Trophoblast cell (in vitro differentiated cells and primary cell): Measurements from ENCODE around the gene L3MBTL4.

Experiments
- DNase-seq, 2 donors: peaks; one replicate each; pipeline ENCODE4 v3.0.0-alpha.2; 2016
- H2AFZ ChIP-seq: 2 replicates; pipeline ENCODE4 v1.6.1; 2013; ENCODE audit warnings: low read length, moderate library complexity, mild to moderate bottlenecking; ENCODE audit not compliant: insufficient read depth, poor library complexity
- H2AK5ac ChIP-seq: 2 replicates; pipeline ENCODE4 v1.6.1; 2013; ENCODE audit warnings: mild to moderate bottlenecking, low read length
- H2BK120ac ChIP-seq: 2 replicates; pipeline ENCODE4 v1.6.1; 2013; ENCODE audit warnings: low read length, mild to moderate bottlenecking, moderate library complexity; ENCODE audit not compliant: insufficient read depth, poor library complexity
- H2BK12ac ChIP-seq: 2 replicates; pipeline ENCODE4 v1.6.1; 2013; ENCODE audit warnings: mild to moderate bottlenecking, low read length, moderate library complexity
- H2BK5ac ChIP-seq: 2 replicates; pipeline ENCODE4 v1.6.1; 2013; ENCODE audit warnings: low read length, low read depth, moderate library complexity, mild to moderate bottlenecking; ENCODE audit not compliant: poor library complexity
- H3K14ac ChIP-seq: 2 replicates; pipeline ENCODE4 v1.6.1; 2013; ENCODE audit warnings: mild to moderate bottlenecking, low read length
- H3K18ac ChIP-seq: 2 replicates; pipeline ENCODE4 v1.6.1; 2013; ENCODE audit warnings: mild to moderate bottlenecking, low read length
- H3K23ac ChIP-seq: 2 replicates; pipeline ENCODE4 v1.6.1; 2013; ENCODE audit warnings: low read length
- H3K27ac ChIP-seq: 2 replicates; pipeline ENCODE4 v1.5.1; 2013; ENCODE audit warnings: low read depth, mild to moderate bottlenecking, inconsistent platforms, low read length, moderate library complexity
- H3K27me3 ChIP-seq: 2 replicates; pipeline ENCODE4 v1.6.1; 2013; ENCODE audit warnings: inconsistent platforms, mild to moderate bottlenecking, low read length, moderate library complexity; ENCODE audit not compliant: insufficient read depth
- H3K36me3 ChIP-seq, 2 experiments: 1 replicate in 1 of 2; 2 replicates in 1 of 2; pipeline ENCODE4 v1.6.1; 2013; ENCODE audit warnings: low read length in 2 of 2, mild to moderate bottlenecking in 2 of 2, moderate library complexity in 1 of 2; ENCODE audit not compliant: insufficient read depth in 2 of 2, control insufficient read depth in 1 of 2
- H3K4ac ChIP-seq: 2 replicates; pipeline ENCODE4 v1.6.1; 2013; ENCODE audit warnings: low read depth, mild to moderate bottlenecking, low read length, moderate library complexity
- H3K4me1 ChIP-seq, 2 experiments: 1 replicate in 1 of 2; 2 replicates in 1 of 2; pipeline ENCODE4 v1.6.1; 2013; ENCODE audit warnings: low read length in 2 of 2, mild to moderate bottlenecking in 2 of 2, moderate library complexity in 1 of 2; ENCODE audit not compliant: insufficient read depth in 2 of 2, control insufficient read depth in 1 of 2
- H3K4me2 ChIP-seq: 2 replicates; pipeline ENCODE4 v1.6.1; 2013; ENCODE audit warnings: inconsistent platforms, mild to moderate bottlenecking, low read length, moderate library complexity
- H3K4me3 ChIP-seq: 2 replicates; pipeline ENCODE4 v1.5.1; 2013; ENCODE audit warnings: mild to moderate bottlenecking, low read depth, low read length, inconsistent platforms
- H3K79me1 ChIP-seq: one replicate; pipeline ENCODE4 v1.6.1; 2013; ENCODE audit warnings: low read length
- H3K79me2 ChIP-seq: 2 replicates; pipeline ENCODE4 v1.6.1; 2013; ENCODE audit warnings: low read length, mild to moderate bottlenecking; ENCODE audit not compliant: control insufficient read depth, insufficient read depth, poor library complexity
- H3K9ac ChIP-seq: 2 replicates; pipeline ENCODE4 v1.6.1; 2013; ENCODE audit warnings: mild to moderate bottlenecking, low read length
- H3K9me3 ChIP-seq: 2 replicates; pipeline ENCODE4 v1.6.1; 2013; ENCODE audit warnings: low read depth, mild to moderate bottlenecking, control low read depth, inconsistent platforms, low read length; ENCODE audit not compliant: insufficient read depth
- H4K12ac ChIP-seq: 2 replicates; pipeline ENCODE4 v1.6.1; 2013; ENCODE audit warnings: low read depth, mild to moderate bottlenecking, low read length, moderate library complexity
- H4K8ac ChIP-seq: 2 replicates; pipeline ENCODE4 v1.6.1; 2013; ENCODE audit warnings: low read depth, mild to moderate bottlenecking, low read length, moderate library complexity
- H4K91ac ChIP-seq: one replicate; pipeline ENCODE4 v1.6.1; 2013; ENCODE audit warnings: low read depth, mild to moderate bottlenecking, low read length, moderate library complexity
- WGBS: extraction: QIAGEN DNeasy Blood & Tissue Kit; methylation state at CpG from one replicate; pipeline ENCODE4 v1.1.7; 2013; ENCODE audit warnings: missing lambda C conversion rate; ENCODE audit not compliant: insufficient read length, insufficient coverage; ENCODE audit errors: extremely low coverage; 5-methylcytosine and 5-hydroxymethylcytosine counted together

Gene L3MBTL4

DNA sequence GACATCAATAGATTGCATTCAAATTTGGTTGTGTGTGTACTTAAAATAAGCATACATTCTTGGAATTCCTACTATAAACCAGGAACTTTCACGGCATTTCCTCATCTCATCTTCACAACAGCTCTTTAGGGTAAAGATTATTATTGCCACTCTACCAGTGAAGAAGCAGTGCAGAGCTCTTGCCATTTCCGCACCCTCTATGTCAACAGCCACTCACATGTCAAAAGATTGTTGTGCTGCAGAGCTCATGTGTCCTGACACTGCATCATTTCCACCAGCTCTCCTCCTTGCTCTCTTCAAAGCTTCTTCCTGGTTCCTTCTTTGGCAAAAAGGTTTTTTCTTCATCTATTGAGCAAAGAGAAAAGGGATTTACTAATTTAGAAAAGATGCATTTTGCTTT lies 26.5 kb upstream of the L3MBTL4 start:
- no peak overlapping the region for H3K4me3 ChIP-seq
- WGBS, result no CpG with 5 or more reads among the region's 2 CpGs

DNA sequence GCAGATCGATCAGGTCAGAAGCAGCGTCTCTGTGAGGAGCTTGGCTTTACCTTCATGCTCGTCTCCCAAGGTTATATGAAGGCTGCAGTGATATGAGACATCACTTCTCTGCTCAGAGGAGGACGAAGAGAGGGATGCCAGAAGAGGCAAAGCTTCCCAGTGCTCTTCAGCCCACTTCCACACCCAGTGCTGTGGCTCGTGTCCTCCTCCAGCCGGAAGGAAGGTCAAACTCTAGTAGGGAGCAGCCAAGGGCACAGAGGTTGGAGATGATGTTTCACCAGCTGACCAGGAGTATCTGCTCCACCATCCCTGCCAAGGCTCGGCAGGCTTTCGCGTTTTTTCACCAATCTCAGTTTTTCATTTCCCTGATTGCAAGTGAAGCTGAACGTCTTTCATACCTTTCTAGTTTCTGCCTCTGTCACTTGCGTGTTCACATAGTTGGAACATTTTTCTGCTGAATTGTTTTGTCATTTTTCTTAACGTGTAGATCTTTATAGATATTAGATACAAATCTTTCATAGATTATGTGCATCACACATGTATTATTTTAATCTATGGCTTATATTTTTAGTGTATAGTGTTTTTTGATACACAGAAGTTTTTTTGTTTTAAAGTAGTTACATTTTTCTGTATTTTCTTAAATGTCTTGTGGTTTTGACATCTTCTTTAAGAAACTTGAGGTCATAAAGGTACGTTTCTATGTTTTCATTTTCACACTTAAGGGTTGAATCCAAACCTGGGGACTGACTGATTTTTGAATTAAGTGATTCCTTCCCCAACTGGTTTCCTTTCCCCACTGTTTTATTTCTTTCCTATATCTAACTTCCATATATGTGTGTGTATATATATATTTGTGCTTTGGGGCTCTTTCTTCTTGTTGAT lies 23.5 kb upstream of the L3MBTL4 start:
- Histone ChIP-seq H2BK120ac (no peak overlapping the region), H3K14ac (no peak overlapping the region)

More for the DNA sequence above, 26.5 kb upstream of the L3MBTL4 start:
- no peaks in the 10 kb centered on the region for H3K27me3 ChIP-seq
- H3K9me3 ChIP-seq, result no peaks in the 10 kb centered on the region
- H2AK5ac ChIP-seq, result no peak overlapping the region
- no peak overlapping the region for H2BK120ac ChIP-seq
- no peak overlapping the region for H3K4me2 ChIP-seq
- no peak overlapping the region for H2BK5ac ChIP-seq
- H4K8ac ChIP-seq, result no peak overlapping the region
- no peak overlapping the region for H3K9ac ChIP-seq
- H3K36me3 ChIP-seq, result no peaks in the 10 kb centered on the region
- H4K91ac ChIP-seq, result no peak overlapping the region
- H3K27ac ChIP-seq, result no peak overlapping the region
- no peaks in the 10 kb centered on the region for H3K79me2 ChIP-seq
- no peak overlapping the region for H3K23ac ChIP-seq
- H3K79me1 ChIP-seq, result no peaks in the 10 kb centered on the region
- H3K4me1 ChIP-seq, result peaks cover 4 to 5% of the 10 kb centered on the region in 2 experiments
- H2BK12ac ChIP-seq, result no peak overlapping the region
- H3K18ac ChIP-seq, result no peak overlapping the region
- H3K4ac ChIP-seq, result no peak overlapping the region
- no peak overlapping the region for H2AFZ ChIP-seq
- no peak for DNase-seq
- H4K12ac ChIP-seq, result no peak overlapping the region
- no peak overlapping the region for H3K14ac ChIP-seq

DNA sequence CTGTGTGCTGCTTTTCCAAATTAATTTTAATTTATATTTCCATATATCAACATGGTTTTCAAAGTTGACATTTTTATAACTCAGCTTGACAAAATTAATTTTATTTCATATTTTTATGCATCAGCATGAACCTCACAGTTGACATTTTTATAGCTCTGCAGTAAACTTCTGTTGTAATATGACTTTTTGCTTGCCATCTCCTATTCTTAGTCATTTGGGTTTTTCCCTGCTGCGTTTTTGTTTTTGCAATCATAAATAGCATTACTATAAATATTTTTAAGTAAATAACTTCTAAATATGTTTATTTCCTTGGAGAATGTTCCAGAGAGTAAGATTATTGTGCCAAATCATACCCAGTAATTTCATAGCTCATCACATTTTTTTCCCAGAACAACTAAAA lies 21.0 kb upstream of the L3MBTL4 start:
- Histone ChIP-seq H3K27me3 (no peaks in the 10 kb centered on the region), H4K8ac (no peak overlapping the region), H4K12ac (no peak overlapping the region), H4K91ac (no peak overlapping the region), H2BK12ac (no peak overlapping the region), H3K27ac (no peak overlapping the region), H3K9me3 (no peaks in the 10 kb centered on the region), H3K18ac (no peak overlapping the region), H3K23ac (no peak overlapping the region), H3K14ac (no peak overlapping the region), H3K4me2 (no peak overlapping the region), H3K79me2 (no peaks in the 10 kb centered on the region), H3K4me1 (no peaks in the 10 kb centered on the region), H3K4me3 (no peak overlapping the region), H3K36me3 (no peaks in the 10 kb centered on the region), H3K4ac (no peak overlapping the region), H2AK5ac (no peak overlapping the region), H2BK5ac (no peak overlapping the region), H2BK120ac (no peak overlapping the region), H3K9ac (no peak overlapping the region), H2AFZ (no peak overlapping the region), H3K79me1 (no peaks in the 10 kb centered on the region)
- WGBS, result no CpG with 5 or more reads among the region's 1 CpG
- no peak for DNase-seq

More for the DNA sequence above, 23.5 kb upstream of the L3MBTL4 start:
- Histone ChIP-seq H3K4ac (no peak overlapping the region), H3K4me1 (peaks cover 0 to 2% of the 10 kb centered on the region in 2 experiments), H2AFZ (no peak overlapping the region), H2AK5ac (no peak overlapping the region), H3K79me2 (no peaks in the 10 kb centered on the region), H3K4me2 (no peak overlapping the region), H3K18ac (no peak overlapping the region), H3K36me3 (no peaks in the 10 kb centered on the region), H3K4me3 (no peak overlapping the region), H4K12ac (no peak overlapping the region), H3K27ac (no peak overlapping the region), H3K23ac (no peak overlapping the region), H2BK5ac (no peak overlapping the region), H4K8ac (no peak overlapping the region), H3K9me3 (no peaks in the 10 kb centered on the region), H4K91ac (no peak overlapping the region), H2BK12ac (no peak overlapping the region), H3K27me3 (no peaks in the 10 kb centered on the region), H3K79me1 (no peaks in the 10 kb centered on the region), H3K9ac (no peak overlapping the region)
- WGBS, result no CpG with 5 or more reads among the region's 13 CpGs
- DNase-seq, result peak in 1 of 2 donors; percentile 72

DNA sequence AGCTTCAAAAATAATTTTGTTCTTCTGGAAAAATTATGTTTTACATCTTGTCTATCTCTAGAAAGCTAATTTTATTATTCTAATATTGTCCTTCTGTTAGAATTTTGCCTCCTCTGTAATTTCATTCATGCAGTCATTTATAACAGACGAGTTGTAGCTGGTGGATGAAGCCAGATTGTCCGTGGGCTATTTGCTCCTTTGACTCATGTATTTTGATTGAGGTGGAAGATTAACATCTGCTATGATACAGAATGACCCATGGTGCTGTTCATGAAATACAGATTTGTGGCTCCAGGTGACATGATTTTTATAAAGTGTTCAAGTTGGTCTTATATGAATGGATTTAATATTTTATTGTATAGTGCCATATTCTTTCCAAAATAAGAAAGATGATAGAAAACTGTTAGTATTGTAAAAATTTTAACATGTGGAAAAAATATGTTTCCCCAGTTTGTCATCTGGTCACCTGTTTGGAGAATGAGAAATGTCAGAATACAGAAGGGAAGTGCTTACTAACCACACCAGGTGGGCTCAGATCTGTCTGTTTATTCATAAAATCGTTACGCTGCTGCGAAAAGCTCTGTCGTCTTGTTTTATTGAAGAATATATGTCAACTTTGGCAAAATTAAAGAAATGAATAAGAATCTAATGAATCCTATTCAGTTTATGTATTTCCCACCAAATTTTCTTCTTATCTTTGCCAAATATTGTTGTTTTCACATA lies 20.4 kb upstream of the L3MBTL4 start:
- no peak overlapping the region for H2AK5ac ChIP-seq
- no CpG with 5 or more reads among the region's 6 CpGs for WGBS

More for the DNA sequence above, 20.4 kb upstream of the L3MBTL4 start:
- Histone ChIP-seq H2BK12ac (no peak overlapping the region), H3K4me1 (no peaks in the 10 kb centered on the region), H3K27me3 (no peaks in the 10 kb centered on the region), H3K18ac (no peak overlapping the region), H4K91ac (no peak overlapping the region), H4K12ac (no peak overlapping the region), H3K79me2 (no peaks in the 10 kb centered on the region), H3K4me2 (no peak overlapping the region), H2AFZ (no peak overlapping the region), H2BK120ac (no peak overlapping the region), H3K9ac (no peak overlapping the region), H2BK5ac (no peak overlapping the region), H3K27ac (no peak overlapping the region), H3K36me3 (no peaks in the 10 kb centered on the region), H3K79me1 (no peaks in the 10 kb centered on the region), H4K8ac (no peak overlapping the region), H3K4me3 (no peak overlapping the region), H3K23ac (no peak overlapping the region), H3K14ac (no peak overlapping the region), H3K9me3 (no peaks in the 10 kb centered on the region), H3K4ac (no peak overlapping the region)
- DNase-seq, result no peak
